GM12873 (cell line): ENCODE data around the gene MID2.

ENCODE experiments used
- CTCF ChIP-seq: IDR thresholded peaks from 2 replicates; pipeline ENCODE4 v1.5.1; 2012; ENCODE audit warnings: low read depth, mild to moderate bottlenecking, moderate library complexity, low read length, control low read depth; ENCODE audit not compliant: insufficient read depth; ENCODE audit errors: missing control alignments

MID2 gene

GRCh38 chrX:107849747-107850421 is 24.2 kb downstream of the MID2 start:
- no peak for TF ChIP-seq CTCF

GRCh38 chrX:107850422-107850765 is 24.7 kb downstream of the MID2 start:
- TF ChIP-seq CTCF: no peak

GRCh38 chrX:107851215-107851614 is 25.5 kb downstream of the MID2 start:
- no peak for TF ChIP-seq CTCF

- no peak for TF ChIP-seq CTCF
Observed at GRCh38 chrX:107856289-107856688, 30.6 kb downstream of the MID2 start.

- TF ChIP-seq CTCF: no peak
Observed at GRCh38 chrX:107857837-107858236, 32.2 kb downstream of the MID2 start.

GRCh38 chrX:107861056-107861455 is 35.4 kb downstream of the MID2 start:
- TF ChIP-seq CTCF: no peak

- TF ChIP-seq CTCF: no peak
Observed at GRCh38 chrX:107871136-107871535, 45.5 kb downstream of the MID2 start.
